ENCODE data around the gene DPH1.

The DPH1 gene

DNA sequence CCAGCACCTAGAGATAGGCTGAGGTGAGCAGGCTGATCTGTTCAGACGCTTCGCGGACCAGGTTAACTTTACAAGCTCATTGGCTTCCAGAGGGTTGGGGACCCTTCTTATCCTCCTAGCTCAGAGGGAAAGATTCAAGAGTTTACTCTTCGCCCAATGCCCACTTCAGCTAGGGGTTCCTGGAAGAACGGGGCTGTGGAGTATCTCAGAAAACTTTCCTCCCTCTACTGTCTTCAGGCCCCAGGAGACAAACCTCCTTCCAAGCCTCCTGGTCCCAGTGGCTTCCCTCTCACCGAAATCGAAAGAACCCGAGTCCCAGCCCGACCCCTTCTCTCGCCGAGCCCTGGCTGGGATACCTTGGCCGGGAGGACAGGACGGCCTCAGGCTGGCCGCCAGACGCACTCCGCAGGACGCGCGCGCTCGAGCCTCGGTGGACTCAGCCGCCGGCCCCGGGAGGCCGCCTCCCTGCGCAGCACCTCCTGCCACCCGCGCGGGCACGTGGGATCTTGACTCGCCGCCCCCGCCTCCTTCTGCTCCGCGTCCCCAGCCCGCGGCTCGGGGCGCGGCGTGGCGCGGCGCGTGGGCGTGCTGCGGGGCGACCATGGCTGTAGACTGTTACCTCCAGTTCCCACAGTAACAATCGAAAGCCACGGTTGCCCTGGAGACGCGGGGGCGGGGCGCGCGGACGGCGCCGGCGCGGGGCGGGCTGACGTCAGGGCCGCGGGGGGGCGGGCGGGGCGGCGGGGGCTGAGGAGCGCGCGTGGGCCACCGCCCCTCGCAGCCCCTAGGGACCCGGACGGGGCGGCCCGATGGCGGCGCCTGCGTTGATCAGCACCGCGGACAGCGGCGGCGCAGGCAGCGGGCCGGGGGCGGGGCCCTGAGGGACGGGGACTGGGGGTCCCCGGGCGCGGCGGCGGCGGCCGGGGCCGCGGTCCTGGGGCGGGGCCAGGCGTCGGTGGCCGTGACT is 19.7 kb downstream of the DPH1 start (continued):
- TF ChIP-seq SP3 (tag by site-specific recombination; IDR thresholded peaks at IDR 0.05) (no peak), IKZF3 (tag by site-specific recombination; IDR thresholded peaks at IDR 0.05) (no peak), ZNF354C (tag by site-specific recombination; IDR thresholded peaks at IDR 0.05; ENCODE audit: borderline replicate concordance, low read depth) (no peak), ZNF623 (tag by site-specific recombination; IDR thresholded peaks at IDR 0.05) (no peak), ZNF16 (tag by site-specific recombination; IDR thresholded peaks at IDR 0.05; ENCODE audit: low read depth) (no peak), ZNF37A (tag by site-specific recombination; IDR thresholded peaks at IDR 0.05) (no peak), GLIS2 (tag by site-specific recombination; IDR thresholded peaks at IDR 0.05) (peak; percentile 56), ZSCAN23 (tag by site-specific recombination; IDR thresholded peaks at IDR 0.05) (no peak)
- TF ChIP-seq, protein P1, sequence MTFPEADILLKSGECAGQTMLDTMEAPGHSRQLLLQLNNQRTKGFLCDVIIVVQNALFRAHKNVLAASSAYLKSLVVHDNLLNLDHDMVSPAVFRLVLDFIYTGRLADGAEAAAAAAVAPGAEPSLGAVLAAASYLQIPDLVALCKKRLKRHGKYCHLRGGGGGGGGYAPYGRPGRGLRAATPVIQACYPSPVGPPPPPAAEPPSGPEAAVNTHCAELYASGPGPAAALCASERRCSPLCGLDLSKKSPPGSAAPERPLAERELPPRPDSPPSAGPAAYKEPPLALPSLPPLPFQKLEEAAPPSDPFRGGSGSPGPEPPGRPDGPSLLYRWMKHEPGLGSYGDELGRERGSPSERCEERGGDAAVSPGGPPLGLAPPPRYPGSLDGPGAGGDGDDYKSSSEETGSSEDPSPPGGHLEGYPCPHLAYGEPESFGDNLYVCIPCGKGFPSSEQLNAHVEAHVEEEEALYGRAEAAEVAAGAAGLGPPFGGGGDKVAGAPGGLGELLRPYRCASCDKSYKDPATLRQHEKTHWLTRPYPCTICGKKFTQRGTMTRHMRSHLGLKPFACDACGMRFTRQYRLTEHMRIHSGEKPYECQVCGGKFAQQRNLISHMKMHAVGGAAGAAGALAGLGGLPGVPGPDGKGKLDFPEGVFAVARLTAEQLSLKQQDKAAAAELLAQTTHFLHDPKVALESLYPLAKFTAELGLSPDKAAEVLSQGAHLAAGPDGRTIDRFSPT (tag by site-specific recombination; IDR thresholded peaks at IDR 0.05) = no peak

DNA sequence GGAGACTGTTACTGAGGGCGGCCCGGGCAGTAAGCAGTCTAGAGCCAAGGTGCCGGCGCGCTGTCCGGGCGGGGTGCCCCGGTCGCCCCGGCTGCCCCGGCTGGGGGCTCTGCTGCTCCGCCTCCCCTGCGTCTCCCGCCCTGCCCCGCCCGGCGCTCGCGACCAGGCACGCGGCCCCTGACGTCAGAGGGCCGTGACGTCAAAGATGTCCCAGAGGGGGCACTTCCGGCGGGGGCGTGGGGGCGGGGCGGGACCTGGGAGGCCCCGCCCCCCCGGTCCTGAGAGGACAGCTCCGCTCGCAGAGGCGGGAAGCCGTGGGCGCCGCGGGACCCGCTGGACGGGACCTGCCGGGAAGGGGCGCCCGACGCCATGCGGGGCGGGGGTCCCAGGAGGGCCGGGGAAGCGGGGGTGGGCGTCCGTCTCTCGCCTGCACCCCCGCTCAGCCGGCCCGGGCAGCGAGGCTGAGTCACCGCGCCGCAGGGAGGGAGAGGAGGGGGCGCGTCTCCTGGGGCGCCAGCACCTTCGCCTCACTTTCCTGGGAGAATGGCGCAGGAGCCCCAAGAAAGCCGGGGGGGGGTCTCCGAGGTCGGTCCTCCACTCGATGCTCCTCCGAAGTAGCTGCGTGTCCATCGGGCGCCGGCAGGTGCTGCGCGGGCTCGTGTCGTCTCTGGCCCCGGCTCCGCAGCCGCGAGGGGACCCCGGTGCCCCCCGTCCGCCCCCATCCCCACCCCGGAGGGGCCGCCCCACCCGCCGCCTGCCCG is 20.5 kb downstream of the DPH1 start:
- H3K4me1 ChIP-seq (ENCODE audit: control insufficient read depth, insufficient read depth, low read length) = peaks cover 10% of the 10 kb centered on the region
- no peaks in the 10 kb centered on the region for H3K9me3 ChIP-seq (ENCODE audit: control insufficient read depth, insufficient read depth, low read depth, low read length)
- ChIA-PET CTCF (interaction anchor here (0.6 to 1.9 kb wide), 4 partner anchors 26 to 194 kb away, joined by 3 to 5 read pairs (median 3); partner anchors contain the start of gene RTN4RL1), POLR2A (interaction anchor here (1.0 kb wide), 1 partner anchor 334 kb away, joined by 3 read pairs; no protein-coding TSS in a partner anchor)
- H3K4me3 ChIP-seq (ENCODE audit: low read depth, low read length) = peak overlapping the region; percentile 35
- no peaks in the 10 kb centered on the region; a peak in 1 of 3 replicates for H3K36me3 ChIP-seq (ENCODE audit: control insufficient read depth in 2 of 2, insufficient read depth in 1 of 2, low read length in 2 of 2)
- no peak overlapping the region; the same call in 1 of the 2 replicates for H3K27ac ChIP-seq (ENCODE audit: extremely low read depth, low read depth, low read length)
- no peak for TF ChIP-seq PRDM1 (tag by site-specific recombination; IDR thresholded peaks at IDR 0.05)
- TF ChIP-seq GLIS2 (tag by site-specific recombination; IDR thresholded peaks at IDR 0.05) = peak; percentile 84
- no peak for TF ChIP-seq ZNF843 (tag by site-specific recombination; IDR thresholded peaks at IDR 0.05)
- TF ChIP-seq, protein P2, sequence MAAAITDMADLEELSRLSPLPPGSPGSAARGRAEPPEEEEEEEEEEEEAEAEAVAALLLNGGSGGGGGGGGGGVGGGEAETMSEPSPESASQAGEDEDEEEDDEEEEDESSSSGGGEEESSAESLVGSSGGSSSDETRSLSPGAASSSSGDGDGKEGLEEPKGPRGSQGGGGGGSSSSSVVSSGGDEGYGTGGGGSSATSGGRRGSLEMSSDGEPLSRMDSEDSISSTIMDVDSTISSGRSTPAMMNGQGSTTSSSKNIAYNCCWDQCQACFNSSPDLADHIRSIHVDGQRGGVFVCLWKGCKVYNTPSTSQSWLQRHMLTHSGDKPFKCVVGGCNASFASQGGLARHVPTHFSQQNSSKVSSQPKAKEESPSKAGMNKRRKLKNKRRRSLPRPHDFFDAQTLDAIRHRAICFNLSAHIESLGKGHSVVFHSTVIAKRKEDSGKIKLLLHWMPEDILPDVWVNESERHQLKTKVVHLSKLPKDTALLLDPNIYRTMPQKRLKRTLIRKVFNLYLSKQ (tag by site-specific recombination; IDR thresholded peaks at IDR 0.05; ENCODE audit: borderline replicate concordance) = no peak
- no peak for TF ChIP-seq ZFP41 (tag by site-specific recombination; IDR thresholded peaks at IDR 0.05; ENCODE audit: borderline replicate concordance)
- peak; percentile 29; the same call in 1 of the 2 replicates for TF ChIP-seq ZNF561 (tag by site-specific recombination; IDR thresholded peaks at IDR 0.05; ENCODE audit: borderline replicate concordance)
- peak; percentile 57 for TF ChIP-seq SP2 (tag by site-specific recombination; IDR thresholded peaks at IDR 0.05)
- TF ChIP-seq, protein P3, sequence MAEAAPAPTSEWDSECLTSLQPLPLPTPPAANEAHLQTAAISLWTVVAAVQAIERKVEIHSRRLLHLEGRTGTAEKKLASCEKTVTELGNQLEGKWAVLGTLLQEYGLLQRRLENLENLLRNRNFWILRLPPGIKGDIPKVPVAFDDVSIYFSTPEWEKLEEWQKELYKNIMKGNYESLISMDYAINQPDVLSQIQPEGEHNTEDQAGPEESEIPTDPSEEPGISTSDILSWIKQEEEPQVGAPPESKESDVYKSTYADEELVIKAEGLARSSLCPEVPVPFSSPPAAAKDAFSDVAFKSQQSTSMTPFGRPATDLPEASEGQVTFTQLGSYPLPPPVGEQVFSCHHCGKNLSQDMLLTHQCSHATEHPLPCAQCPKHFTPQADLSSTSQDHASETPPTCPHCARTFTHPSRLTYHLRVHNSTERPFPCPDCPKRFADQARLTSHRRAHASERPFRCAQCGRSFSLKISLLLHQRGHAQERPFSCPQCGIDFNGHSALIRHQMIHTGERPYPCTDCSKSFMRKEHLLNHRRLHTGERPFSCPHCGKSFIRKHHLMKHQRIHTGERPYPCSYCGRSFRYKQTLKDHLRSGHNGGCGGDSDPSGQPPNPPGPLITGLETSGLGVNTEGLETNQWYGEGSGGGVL (tag by site-specific recombination; IDR thresholded peaks at IDR 0.05) = peak; percentile 57; the same call in 1 of the 2 replicates
- TF ChIP-seq SP7 (tag by site-specific recombination; IDR thresholded peaks at IDR 0.05) = no peak
- TF ChIP-seq ZSCAN30 (tag by site-specific recombination; IDR thresholded peaks at IDR 0.05) = 0 out of 2 replicates have a peak, but pooled peaks have one; percentile 56
- TF ChIP-seq ZNF335 (tag by site-specific recombination; conservative IDR thresholded peaks at IDR 0.05) = peak; percentile 72
- peak; percentile 50; the same call in 1 of the 2 replicates for TF ChIP-seq ZNF677 (tag by site-specific recombination; IDR thresholded peaks at IDR 0.05)
- TF ChIP-seq, protein P4, sequence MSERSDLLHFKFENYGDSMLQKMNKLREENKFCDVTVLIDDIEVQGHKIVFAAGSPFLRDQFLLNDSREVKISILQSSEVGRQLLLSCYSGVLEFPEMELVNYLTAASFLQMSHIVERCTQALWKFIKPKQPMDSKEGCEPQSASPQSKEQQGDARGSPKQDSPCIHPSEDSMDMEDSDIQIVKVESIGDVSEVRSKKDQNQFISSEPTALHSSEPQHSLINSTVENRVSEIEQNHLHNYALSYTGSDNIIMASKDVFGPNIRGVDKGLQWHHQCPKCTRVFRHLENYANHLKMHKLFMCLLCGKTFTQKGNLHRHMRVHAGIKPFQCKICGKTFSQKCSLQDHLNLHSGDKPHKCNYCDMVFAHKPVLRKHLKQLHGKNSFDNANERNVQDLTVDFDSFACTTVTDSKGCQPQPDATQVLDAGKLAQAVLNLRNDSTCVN (tag by site-specific recombination; optimal IDR thresholded peaks at IDR 0.05) = peak; percentile 50
- TF ChIP-seq, protein P5, sequence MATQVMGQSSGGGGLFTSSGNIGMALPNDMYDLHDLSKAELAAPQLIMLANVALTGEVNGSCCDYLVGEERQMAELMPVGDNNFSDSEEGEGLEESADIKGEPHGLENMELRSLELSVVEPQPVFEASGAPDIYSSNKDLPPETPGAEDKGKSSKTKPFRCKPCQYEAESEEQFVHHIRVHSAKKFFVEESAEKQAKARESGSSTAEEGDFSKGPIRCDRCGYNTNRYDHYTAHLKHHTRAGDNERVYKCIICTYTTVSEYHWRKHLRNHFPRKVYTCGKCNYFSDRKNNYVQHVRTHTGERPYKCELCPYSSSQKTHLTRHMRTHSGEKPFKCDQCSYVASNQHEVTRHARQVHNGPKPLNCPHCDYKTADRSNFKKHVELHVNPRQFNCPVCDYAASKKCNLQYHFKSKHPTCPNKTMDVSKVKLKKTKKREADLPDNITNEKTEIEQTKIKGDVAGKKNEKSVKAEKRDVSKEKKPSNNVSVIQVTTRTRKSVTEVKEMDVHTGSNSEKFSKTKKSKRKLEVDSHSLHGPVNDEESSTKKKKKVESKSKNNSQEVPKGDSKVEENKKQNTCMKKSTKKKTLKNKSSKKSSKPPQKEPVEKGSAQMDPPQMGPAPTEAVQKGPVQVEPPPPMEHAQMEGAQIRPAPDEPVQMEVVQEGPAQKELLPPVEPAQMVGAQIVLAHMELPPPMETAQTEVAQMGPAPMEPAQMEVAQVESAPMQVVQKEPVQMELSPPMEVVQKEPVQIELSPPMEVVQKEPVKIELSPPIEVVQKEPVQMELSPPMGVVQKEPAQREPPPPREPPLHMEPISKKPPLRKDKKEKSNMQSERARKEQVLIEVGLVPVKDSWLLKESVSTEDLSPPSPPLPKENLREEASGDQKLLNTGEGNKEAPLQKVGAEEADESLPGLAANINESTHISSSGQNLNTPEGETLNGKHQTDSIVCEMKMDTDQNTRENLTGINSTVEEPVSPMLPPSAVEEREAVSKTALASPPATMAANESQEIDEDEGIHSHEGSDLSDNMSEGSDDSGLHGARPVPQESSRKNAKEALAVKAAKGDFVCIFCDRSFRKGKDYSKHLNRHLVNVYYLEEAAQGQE (tag by site-specific recombination; IDR thresholded peaks at IDR 0.05) = peak; percentile 55; the same call in 1 of the 2 replicates
- TF ChIP-seq ZNF529 (tag by site-specific recombination; IDR thresholded peaks at IDR 0.05; ENCODE audit: insufficient replicate concordance) = no peak

Data from HEK293 (cell line).